Hair follicle dermal papilla cell (primary cell): Measurements from ENCODE around the gene MAST4. TPM values are rescaled to one million over a fixed set of nuclear protein-coding genes. Genes with fewer than 3 reads are reported as not detected.

Experiments
- total RNA-seq: library from RNA; depleted of rRNA; stranded (reverse); fragments of >200 nt; gene quantifications from 2 replicates; pipeline ENCODE4 v1.2.3, GENCODE V29; 2012

Gene MAST4
- total RNA-seq = 6.3 and 12.3 TPM in 2 replicates

GRCh38 chr5:66595756-66596635, at the start of gene MAST4:
MAST4 (plus strand) TSS chr5:66596393; CDS start chr5:66596656, 263 bp downstream.

DNA sequence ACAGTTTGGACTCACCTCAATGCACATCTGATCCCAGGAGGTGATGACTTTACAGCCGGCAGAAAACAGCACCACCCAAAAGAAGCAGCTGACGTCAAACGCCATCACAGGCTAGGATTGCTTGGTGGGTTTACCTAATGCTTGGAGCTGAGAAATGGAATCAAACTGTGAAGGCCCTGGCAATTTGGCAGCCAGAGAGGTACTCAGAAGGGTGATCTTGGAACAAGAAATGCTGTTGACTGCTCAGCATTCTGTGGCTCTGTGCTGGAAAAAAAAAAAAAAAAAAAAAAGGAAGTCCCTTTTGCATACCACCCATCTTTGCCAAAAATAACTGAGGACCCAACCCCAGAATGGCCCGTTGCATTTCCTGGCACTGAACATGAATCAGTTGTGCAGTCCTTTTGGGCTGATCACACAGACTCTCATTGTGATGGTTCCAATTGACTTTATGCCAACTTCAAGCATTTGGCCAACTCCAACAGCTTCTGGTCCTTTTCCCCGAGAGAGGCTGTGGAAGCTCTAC, 600.4 kb downstream of the MAST4 start, which contains the start of gene CD180:
TSS of gene CD180 (minus strand) at position 263 of the 523 bp plus-strand sequence. CDS start at position 105, 158 bp downstream.

